ENCODE data around the gene PSMD14.
"Not testable (repeated sequence)": the region's sequence is repeated elsewhere in the genome, so short reads cannot be mapped to it uniquely, and the experiment has no call there.

The PSMD14 gene

GRCh38 chr2:161308178-161308955 lies at the start of gene PSMD14:
Gene PSMD14, plus strand, starts transcription at chr2:161308425. Its CDS starts 10,401 bp downstream, at chr2:161318826.
- DNase-seq (ENCODE audit: low spot score), result peak; percentile 98

GRCh38 chr2:161265874-161266273 lies 42.4 kb upstream of the PSMD14 start:
- no peak for DNase-seq (ENCODE audit: low spot score)

- no peak for DNase-seq (ENCODE audit: low spot score)
Observed at GRCh38 chr2:161269111-161269510, 39.1 kb upstream of the PSMD14 start.

- peak; percentile 72 for DNase-seq (ENCODE audit: low spot score)
Observed at GRCh38 chr2:161273038-161273760, 35.0 kb upstream of the PSMD14 start.

GRCh38 chr2:161278564-161279229 lies 29.5 kb upstream of the PSMD14 start:
- DNase-seq (ENCODE audit: low spot score), result peak; percentile 18

GRCh38 chr2:161279230-161279815 lies 28.9 kb upstream of the PSMD14 start:
- not testable (repeated sequence) for DNase-seq (ENCODE audit: low spot score)

GRCh38 chr2:161280906-161281323 lies 27.3 kb upstream of the PSMD14 start:
- peak; percentile 59 for DNase-seq (ENCODE audit: low spot score)

GRCh38 chr2:161281615-161282310 lies 26.5 kb upstream of the PSMD14 start:
- not testable (repeated sequence) for DNase-seq (ENCODE audit: low spot score)

GRCh38 chr2:161282311-161282644 lies 25.9 kb upstream of the PSMD14 start:
- not testable (repeated sequence) for DNase-seq (ENCODE audit: low spot score)

GRCh38 chr2:161283926-161284325 lies 24.3 kb upstream of the PSMD14 start:
- DNase-seq (ENCODE audit: low spot score), result no peak

- DNase-seq (ENCODE audit: low spot score), result no peak
Observed at GRCh38 chr2:161303535-161304050, 4.6 kb upstream of the PSMD14 start.

GRCh38 chr2:161306919-161307318 lies 1.3 kb upstream of the PSMD14 start:
- no peak for DNase-seq (ENCODE audit: low spot score)

- no peak for DNase-seq (ENCODE audit: low spot score)
Observed at GRCh38 chr2:161307676-161308075, 549 bp upstream of the PSMD14 start.

- DNase-seq (ENCODE audit: low spot score), result peak; percentile 75
Observed at GRCh38 chr2:161312996-161313395, 4.8 kb downstream of the PSMD14 start.

- no peak for DNase-seq (ENCODE audit: low spot score)
Observed at GRCh38 chr2:161315380-161315779, 7.2 kb downstream of the PSMD14 start.

GRCh38 chr2:161316701-161317100 lies 8.5 kb downstream of the PSMD14 start:
- no peak for DNase-seq (ENCODE audit: low spot score)

- DNase-seq (ENCODE audit: low spot score), result no peak
Observed at GRCh38 chr2:161321944-161322648, 13.9 kb downstream of the PSMD14 start.

- no peak for DNase-seq (ENCODE audit: low spot score)
Observed at GRCh38 chr2:161324876-161325275, 16.7 kb downstream of the PSMD14 start.

- no peak for DNase-seq (ENCODE audit: low spot score)
Observed at GRCh38 chr2:161327582-161327981, 19.4 kb downstream of the PSMD14 start.

GRCh38 chr2:161332371-161332967 lies 24.2 kb downstream of the PSMD14 start:
- DNase-seq (ENCODE audit: low spot score), result no peak

- no peak for DNase-seq (ENCODE audit: low spot score)
Observed at GRCh38 chr2:161335626-161336025, 27.4 kb downstream of the PSMD14 start.

All from RKO (cell line).